Gastroesophageal sphincter (tissue), 4 donors: ENCODE data around the gene B3GAT1. TPM values are rescaled to one million over a fixed set of nuclear protein-coding genes. Genes with fewer than 3 reads are reported as not detected.

ENCODE experiments used
- ATAC-seq: fragments of 150-250 bp; one replicate; pipeline ENCODE4 v1.9.1; 2016; ENCODE audit warnings: mild to moderate bottlenecking, moderate library complexity
- H3K27ac ChIP-seq, 4 donors: fragments of 200-600 bp; sonication (generic) in 3 of 4; 1 replicate in 3 of 4; 2 replicates in 1 of 4; pipeline ENCODE4 v1.5.1; 2016 to 2019
- H3K27me3 ChIP-seq: fragments of 200-600 bp; sonication (generic); one replicate; pipeline ENCODE4 v1.5.1; 2019
- H3K36me3 ChIP-seq, 2 donors: fragments of 200-600 bp; sonication (generic); one replicate each; pipeline ENCODE4 v1.5.1; 2019; ENCODE audit warnings: control low read depth in 1 of 2
- H3K4me1 ChIP-seq, 3 donors: fragments of 200-600 bp; sonication (generic); 1 replicate in 2 of 3; 2 replicates in 1 of 3; pipeline ENCODE4 v1.5.1; 2016 to 2019; ENCODE audit warnings: control low read depth in 2 of 3
- H3K4me3 ChIP-seq, 2 donors: fragments of 200-600 bp; sonication (generic); one replicate each; pipeline ENCODE4 v1.5.1; 2019; ENCODE audit warnings: mild to moderate bottlenecking in 1 of 2, moderate library complexity in 1 of 2
- H3K9me3 ChIP-seq, 3 donors: fragments of 200-600 bp; sonication (generic); one replicate each; pipeline ENCODE4 v1.5.1; 2017 to 2019; ENCODE audit warnings: control low read depth in 2 of 3
- CTCF ChIP-seq, 4 experiments: fragments of 200-600 bp in 2 of 4; fragments of 450-650 bp in 2 of 4; sonication (generic) in 1 of 4; IDR thresholded peaks; one replicate each; pipeline ENCODE4 v1.5.1; 2017 to 2019; ENCODE audit warnings: antibody characterized with exemption in 4 of 4, mild to moderate bottlenecking in 2 of 4, moderate library complexity in 2 of 4
- EP300 ChIP-seq: sonication (generic); formaldehyde crosslinking; IDR thresholded peaks from one replicate; pipeline ENCODE4 v1.6.1; 2017; ENCODE audit warnings: antibody characterized with exemption, mild to moderate bottlenecking
- POLR2A ChIP-seq, 2 donors: fragments of 450-650 bp; IDR thresholded peaks; one replicate each; pipeline ENCODE4 v1.6.1; 2017; ENCODE audit warnings: antibody characterized with exemption in 2 of 2, mild to moderate bottlenecking in 2 of 2, moderate library complexity in 1 of 2
- POLR2AphosphoS5 ChIP-seq: sonication (generic); formaldehyde crosslinking; IDR thresholded peaks from one replicate; pipeline ENCODE4 v1.6.1; 2017; ENCODE audit warnings: antibody characterized with exemption
- WGBS, 2 donors: methylation state at CpG; one replicate each; pipeline ENCODE4 v1.1.5; 2018; ENCODE audit warnings: low coverage in 1 of 2; 5-methylcytosine and 5-hydroxymethylcytosine counted together
- total RNA-seq, 4 donors: library from RNA; depleted of rRNA; stranded (reverse); fragments of >200 nt; gene quantifications; one replicate each; pipeline ENCODE4 v1.1.0, GENCODE V29; 2016

B3GAT1 gene
- total RNA-seq, 4 donors from 2014 or later: 0.08 to 0.52 (median 0.29) TPM

GRCh38 chr11:134385171-134385570 is 26.9 kb downstream of the B3GAT1 start:
- H3K4me1 ChIP-seq: no peaks in the 10 kb centered on the region
- H3K9me3 ChIP-seq: no peaks in the 10 kb centered on the region
- H3K27ac ChIP-seq: no peak overlapping the region
- H3K27me3 ChIP-seq: peaks cover 54% of the 10 kb centered on the region
- TF ChIP-seq EP300 (no peak), CTCF (IDR thresholded peaks at IDR 0.05) (no peak)
- H3K36me3 ChIP-seq: no peaks in the 10 kb centered on the region
- H3K4me3 ChIP-seq: no peak overlapping the region
- no CpG with 5 or more reads among the region's 15 CpGs for WGBS, 2 donors
- ATAC-seq: no peak

GRCh38 chr11:134384406-134384805 is 27.6 kb downstream of the B3GAT1 start:
- Histone ChIP-seq H3K4me1 (no peaks in the 10 kb centered on the region), H3K27me3 (peaks cover 46% of the 10 kb centered on the region)
- WGBS, 2 donors: 66 to 95% methylated on average over 3 to 5 of the region's 14 CpGs

GRCh38 chr11:134383576-134384221 is 28.3 kb downstream of the B3GAT1 start:
- Histone ChIP-seq H3K4me1 (no peaks in the 10 kb centered on the region), H3K27me3 (peaks cover 41% of the 10 kb centered on the region), H3K27ac (no peak overlapping the region), H3K9me3 (no peaks in the 10 kb centered on the region), H3K36me3 (no peaks in the 10 kb centered on the region), H3K4me3 (no peak overlapping the region)
- peak; percentile 24 for ATAC-seq
- 88 to 100% methylated on average over 1 to 5 of the region's 78 CpGs for WGBS, 2 donors
- no peak for TF ChIP-seq CTCF (IDR thresholded peaks at IDR 0.05)
- no peak for TF ChIP-seq EP300
- no peak for TF ChIP-seq POLR2A (IDR thresholded peaks at IDR 0.05)
- no peak for TF ChIP-seq POLR2AphosphoS5

More at GRCh38 chr11:134384406-134384805, 27.6 kb downstream of the B3GAT1 start:
- H3K27ac ChIP-seq: no peak overlapping the region
- H3K9me3 ChIP-seq: no peaks in the 10 kb centered on the region
- TF ChIP-seq POLR2AphosphoS5 (no peak), CTCF (IDR thresholded peaks at IDR 0.05) (no peak), POLR2A (IDR thresholded peaks at IDR 0.05) (no peak), EP300 (no peak)
- no peak overlapping the region for H3K4me3 ChIP-seq
- no peaks in the 10 kb centered on the region for H3K36me3 ChIP-seq
- ATAC-seq: no peak

GRCh38 chr11:134382830-134383229 is 29.2 kb downstream of the B3GAT1 start:
- no peak overlapping the region for H3K27ac ChIP-seq
- H3K4me1 ChIP-seq: no peaks in the 10 kb centered on the region
- ATAC-seq: no peak
- H3K36me3 ChIP-seq: no peaks in the 10 kb centered on the region
- H3K4me3 ChIP-seq: no peak overlapping the region
- WGBS, 2 donors: 60 to 100% methylated on average over 1 to 2 of the region's 24 CpGs
- H3K9me3 ChIP-seq: no peaks in the 10 kb centered on the region
- TF ChIP-seq EP300: no peak
- no peak for TF ChIP-seq POLR2AphosphoS5
- no peak for TF ChIP-seq CTCF (IDR thresholded peaks at IDR 0.05)
- no peak for TF ChIP-seq POLR2A (IDR thresholded peaks at IDR 0.05)
- H3K27me3 ChIP-seq: peaks cover 40% of the 10 kb centered on the region

- no peak for ATAC-seq
- Histone ChIP-seq H3K4me1 (no peaks in the 10 kb centered on the region), H3K36me3 (no peaks in the 10 kb centered on the region), H3K9me3 (no peaks in the 10 kb centered on the region), H3K27me3 (peaks cover 34% of the 10 kb centered on the region), H3K4me3 (no peak overlapping the region), H3K27ac (no peak overlapping the region)
- WGBS, 2 donors: 87 to 88% methylated on average over 4 to 5 of the region's 8 CpGs
- TF ChIP-seq CTCF (IDR thresholded peaks at IDR 0.05): no peak
- TF ChIP-seq POLR2AphosphoS5: no peak
- no peak for TF ChIP-seq EP300
- no peak for TF ChIP-seq POLR2A (IDR thresholded peaks at IDR 0.05)
These were observed 29.8 kb downstream of the B3GAT1 start for GRCh38 chr11:134382257-134382656.
